T-helper 1 cell (primary cell): Measurements from ENCODE around the gene CYP19A1.

ENCODE experiments used
- DNase-seq, 5 donors: peaks; one replicate each; pipeline ENCODE4 v3.0.0-alpha.2; 2012 to 2020

The CYP19A1 gene

GRCh38 chr15:51172193-51172592 lies 166.2 kb downstream of the CYP19A1 start:
- no peak for DNase-seq

GRCh38 chr15:51171634-51171932 lies 166.8 kb downstream of the CYP19A1 start:
- no peak for DNase-seq

- DNase-seq: no peak
Observed at GRCh38 chr15:51170882-51171633, 167.3 kb downstream of the CYP19A1 start.

GRCh38 chr15:51168700-51169099 lies 169.7 kb downstream of the CYP19A1 start:
- DNase-seq: no peak

- no peak for DNase-seq
Observed at GRCh38 chr15:51163843-51164242, 174.6 kb downstream of the CYP19A1 start.

GRCh38 chr15:51162865-51163762 lies 175.3 kb downstream of the CYP19A1 start:
- peak in 4 of 5 donors; percentile 19 to 38 (median 25) for DNase-seq

- no peak for DNase-seq
Observed at GRCh38 chr15:51161491-51162220, 176.7 kb downstream of the CYP19A1 start.

GRCh38 chr15:51160484-51160883 lies 177.9 kb downstream of the CYP19A1 start:
- no peak for DNase-seq
